ENCODE data around the gene BLTP3B.

BLTP3B gene

GRCh38 chr12:100164153-100164704 is 21.6 kb upstream of the BLTP3B start:
- DNase-seq (ENCODE audit: low spot score), result no peak

GRCh38 chr12:100163416-100164152 is 20.9 kb upstream of the BLTP3B start:
- peak; percentile 50 for DNase-seq (ENCODE audit: low spot score)

GRCh38 chr12:100159391-100160104 is 16.9 kb upstream of the BLTP3B start:
- DNase-seq (ENCODE audit: low spot score), result no peak

GRCh38 chr12:100158535-100158934 is 15.9 kb upstream of the BLTP3B start:
- no peak for DNase-seq (ENCODE audit: low spot score)

GRCh38 chr12:100157427-100157821 is 14.8 kb upstream of the BLTP3B start:
- DNase-seq (ENCODE audit: low spot score), result no peak

GRCh38 chr12:100156731-100157426 is 14.2 kb upstream of the BLTP3B start:
- DNase-seq (ENCODE audit: low spot score), result no peak

GRCh38 chr12:100154474-100155247 is 12.0 kb upstream of the BLTP3B start:
- no peak for DNase-seq (ENCODE audit: low spot score)

- DNase-seq (ENCODE audit: low spot score), result no peak
Measured at GRCh38 chr12:100153131-100153530, 10.5 kb upstream of the BLTP3B start.

- no peak for DNase-seq (ENCODE audit: low spot score)
Measured at GRCh38 chr12:100151769-100152168, 9.1 kb upstream of the BLTP3B start.

GRCh38 chr12:100146252-100146651 is 3.6 kb upstream of the BLTP3B start:
- DNase-seq (ENCODE audit: low spot score), result no peak

- no peak for DNase-seq (ENCODE audit: low spot score)
Measured at GRCh38 chr12:100145643-100146042, 3.0 kb upstream of the BLTP3B start.

GRCh38 chr12:100141998-100142850 is 450 bp downstream of the BLTP3B start:
- no peak for DNase-seq (ENCODE audit: low spot score)

GRCh38 chr12:100141666-100141997 is 1.0 kb downstream of the BLTP3B start:
- peak; percentile 48 for DNase-seq (ENCODE audit: low spot score)

- DNase-seq (ENCODE audit: low spot score), result no peak
Measured at GRCh38 chr12:100138803-100139098, 3.9 kb downstream of the BLTP3B start.

- DNase-seq (ENCODE audit: low spot score), result peak; percentile 57
Measured at GRCh38 chr12:100138048-100138802, 4.4 kb downstream of the BLTP3B start.

- DNase-seq (ENCODE audit: low spot score), result no peak
Measured at GRCh38 chr12:100133200-100133599, 9.5 kb downstream of the BLTP3B start.

GRCh38 chr12:100128512-100128908 is 14.2 kb downstream of the BLTP3B start:
- no peak for DNase-seq (ENCODE audit: low spot score)

- DNase-seq (ENCODE audit: low spot score), result no peak
Measured at GRCh38 chr12:100127766-100128511, 14.7 kb downstream of the BLTP3B start.

- DNase-seq (ENCODE audit: low spot score), result no peak
Measured at GRCh38 chr12:100123316-100124095, 19.2 kb downstream of the BLTP3B start.

All from globus pallidus (tissue), 1 donor.